ENCODE measurements around the gene TEAD2.
A peak's percentile ranks its signal among the peaks of the same experiment; 100 is the strongest.
"Not testable (repeated sequence)": the region's sequence is repeated elsewhere in the genome, so short reads cannot be mapped to it uniquely, and the experiment has no call there.

The TEAD2 gene

GRCh38 chr19:49335071-49335783 is 27.0 kb downstream of the TEAD2 start, which contains the start of gene CD37:
TSS of gene CD37 (plus strand) at chr19:49335406. CDS start at chr19:49335541, 135 bp downstream.
- peak within 1 kb of the TSS; percentile 97 for H3K27ac ChIP-seq (ENCODE audit: low read depth, low read length)
- no peak for TF ChIP-seq CTCF (IDR thresholded peaks at IDR 0.05; ENCODE audit: low read depth, low read length, poor library complexity, severe bottlenecking)
- TF ChIP-seq EZH2phosphoT487 (IDR thresholded peaks at IDR 0.05; ENCODE audit: borderline replicate concordance, low read length) = no peak
- H3K27me3 ChIP-seq (ENCODE audit: control insufficient read depth, low read length) = no peaks in the 10 kb centered on the region
- peak within 1 kb of the TSS; percentile 99 for H3K4me2 ChIP-seq (ENCODE audit: low read length)
- no peaks in the 10 kb centered on the region for H3K9me3 ChIP-seq (ENCODE audit: control insufficient read depth, insufficient read depth, low read length)
- H3K79me2 ChIP-seq (ENCODE audit: control insufficient read depth, low read length) = peaks cover 74% of the 10 kb centered on the region
- peak within 1 kb of the TSS; percentile 85 for H3K4me3 ChIP-seq (ENCODE audit: low read length)
- H3F3A ChIP-seq (ENCODE audit: control insufficient read depth, insufficient read depth) = peaks cover 68% of the 10 kb centered on the region
- peaks cover 86% of the 10 kb centered on the region for H3K4me1 ChIP-seq (ENCODE audit: control insufficient read depth, low read length)
- H4K20me1 ChIP-seq (ENCODE audit: control insufficient read depth, insufficient read depth, low read depth, low read length) = peaks cover 7% of the 10 kb centered on the region; the same call in 1 of the 2 replicates
- peaks cover 70% of the 10 kb centered on the region for H3K36me3 ChIP-seq (ENCODE audit: control insufficient read depth, low read length)
- H3K9me2 ChIP-seq (replicated peaks; ENCODE audit: control insufficient read depth, low read length) = no peaks in the 10 kb centered on the region

- Histone ChIP-seq H3F3A (ENCODE audit: control insufficient read depth, insufficient read depth) (peaks cover 71% of the 10 kb centered on the region), H3K4me3 (ENCODE audit: low read length) (peak overlapping the region; percentile 85), H3K79me2 (ENCODE audit: control insufficient read depth, low read length) (peaks cover 71% of the 10 kb centered on the region), H3K27ac (ENCODE audit: low read depth, low read length) (peak overlapping the region; percentile 97), H3K4me1 (ENCODE audit: control insufficient read depth, low read length) (peaks cover 87% of the 10 kb centered on the region), H4K20me1 (ENCODE audit: control insufficient read depth, insufficient read depth, low read depth, low read length) (0 out of 2 replicates have a peak, but pooled peaks cover 3% of the 10 kb centered on the region), H3K9me3 (ENCODE audit: control insufficient read depth, insufficient read depth, low read length) (no peaks in the 10 kb centered on the region), H3K4me2 (ENCODE audit: low read length) (peak overlapping the region; percentile 99), H3K27me3 (ENCODE audit: control insufficient read depth, low read length) (no peaks in the 10 kb centered on the region), H3K9me2 (replicated peaks; ENCODE audit: control insufficient read depth, low read length) (no peaks in the 10 kb centered on the region), H3K36me3 (ENCODE audit: control insufficient read depth, low read length) (peaks cover 66% of the 10 kb centered on the region)
- TF ChIP-seq EZH2phosphoT487 (IDR thresholded peaks at IDR 0.05; ENCODE audit: borderline replicate concordance, low read length) (no peak), CTCF (IDR thresholded peaks at IDR 0.05; ENCODE audit: low read depth, low read length, poor library complexity, severe bottlenecking) (no peak)
Measured at GRCh38 chr19:49333811-49334288, 28.4 kb downstream of the TEAD2 start.

GRCh38 chr19:49333418-49333805 is 28.8 kb downstream of the TEAD2 start:
- Histone ChIP-seq H3K36me3 (ENCODE audit: control insufficient read depth, low read length) (peaks cover 67% of the 10 kb centered on the region), H3K4me2 (ENCODE audit: low read length) (peak overlapping the region; percentile 99), H3K27ac (ENCODE audit: low read depth, low read length) (peak overlapping the region; percentile 97), H3K9me2 (replicated peaks; ENCODE audit: control insufficient read depth, low read length) (no peaks in the 10 kb centered on the region), H3K4me1 (ENCODE audit: control insufficient read depth, low read length) (peaks cover 87% of the 10 kb centered on the region), H3F3A (ENCODE audit: control insufficient read depth, insufficient read depth) (peaks cover 72% of the 10 kb centered on the region), H3K79me2 (ENCODE audit: control insufficient read depth, low read length) (peaks cover 71% of the 10 kb centered on the region), H3K4me3 (ENCODE audit: low read length) (peak overlapping the region; percentile 85), H4K20me1 (ENCODE audit: control insufficient read depth, insufficient read depth, low read depth, low read length) (0 out of 2 replicates have a peak, but pooled peaks cover 1% of the 10 kb centered on the region), H3K9me3 (ENCODE audit: control insufficient read depth, insufficient read depth, low read length) (no peaks in the 10 kb centered on the region), H3K27me3 (ENCODE audit: control insufficient read depth, low read length) (no peaks in the 10 kb centered on the region)
- no peak for TF ChIP-seq EZH2phosphoT487 (IDR thresholded peaks at IDR 0.05; ENCODE audit: borderline replicate concordance, low read length)
- TF ChIP-seq CTCF (IDR thresholded peaks at IDR 0.05; ENCODE audit: low read depth, low read length, poor library complexity, severe bottlenecking) = no peak

- H4K20me1 ChIP-seq (ENCODE audit: control insufficient read depth, insufficient read depth, low read depth, low read length); H3K9me2 ChIP-seq (replicated peaks; ENCODE audit: control insufficient read depth, low read length); H3K27me3 ChIP-seq (ENCODE audit: control insufficient read depth, low read length); H3K9me3 ChIP-seq (ENCODE audit: control insufficient read depth, insufficient read depth, low read length): not testable (repeated sequence)
- H3K79me2 ChIP-seq (ENCODE audit: control insufficient read depth, low read length) = peaks cover 66% of the 10 kb centered on the region
- H3K4me3 ChIP-seq (ENCODE audit: low read length) = peak overlapping the region; percentile 85
- peaks cover 62% of the 10 kb centered on the region for H3K36me3 ChIP-seq (ENCODE audit: control insufficient read depth, low read length)
- H3K4me1 ChIP-seq (ENCODE audit: control insufficient read depth, low read length) = peaks cover 87% of the 10 kb centered on the region
- peak overlapping the region; percentile 99 for H3K4me2 ChIP-seq (ENCODE audit: low read length)
- peaks cover 70% of the 10 kb centered on the region for H3F3A ChIP-seq (ENCODE audit: control insufficient read depth, insufficient read depth)
- peak overlapping the region; percentile 97 for H3K27ac ChIP-seq (ENCODE audit: low read depth, low read length)
Measured at GRCh38 chr19:49332691-49333417, 29.4 kb downstream of the TEAD2 start.

Data from DOHH2 (cell line).